Keratinocyte (primary cell): ENCODE measurements around the gene FRRS1L. TPM values are rescaled to one million over a fixed set of nuclear protein-coding genes. Genes with fewer than 3 reads are reported as not detected.
A peak's percentile ranks its signal among the peaks of the same experiment; 100 is the strongest.

Source experiments
- DNase-seq: peaks from one replicate; pipeline ENCODE4 v3.0.0-alpha.2; 2011; ENCODE audit warnings: low read depth, missing footprints, low spot score
- FAIRE-seq: peaks from 2 replicates; lab custom pipeline; 2011; peaks lifted over from hg19 to GRCh38; lab: Jason Lieb, UNC
- H2AFZ ChIP-seq: 2 replicates; pipeline ENCODE4 v1.6.0; 2012; ENCODE audit warnings: low read length, control low read depth, inconsistent platforms; ENCODE audit not compliant: control insufficient read depth
- H3K27ac ChIP-seq: 2 replicates; pipeline ENCODE4 v1.5.1; 2011; ENCODE audit warnings: low read length; ENCODE audit not compliant: control insufficient read depth, insufficient read depth
- H3K27me3 ChIP-seq: 3 replicates; pipeline ENCODE4 v1.6.0; 2011; ENCODE audit warnings: low read length; ENCODE audit not compliant: control insufficient read depth, insufficient read depth; ENCODE audit errors: extremely low read depth
- H3K36me3 ChIP-seq, 2 experiments: 2 replicates in 1 of 2; 3 replicates in 1 of 2; pipeline ENCODE4 v1.5.1; 2011; ENCODE audit warnings: low read length in 2 of 2, mild to moderate bottlenecking in 1 of 2; ENCODE audit not compliant: control insufficient read depth in 2 of 2, insufficient read depth in 2 of 2; ENCODE audit errors: extremely low read depth in 1 of 2
- H3K4me1 ChIP-seq: 3 replicates; pipeline ENCODE4 v1.5.1; 2011; ENCODE audit warnings: low read length; ENCODE audit not compliant: control insufficient read depth, insufficient read depth; ENCODE audit errors: extremely low read depth
- H3K4me2 ChIP-seq: 3 replicates; pipeline ENCODE4 v1.6.0; 2011; ENCODE audit warnings: low read depth, low read length; ENCODE audit not compliant: control insufficient read depth, insufficient read depth; ENCODE audit errors: extremely low read depth
- H3K4me3 ChIP-seq, 3 experiments: fragments of 200-600 bp in 1 of 3; sonication (generic) in 1 of 3; 2 replicates in 2 of 3; 3 replicates in 1 of 3; pipeline ENCODE4 v1.5.1; 2011 to 2016; ENCODE audit warnings: low read length in 3 of 3, mild to moderate bottlenecking in 3 of 3, control low read depth in 2 of 3, inconsistent platforms in 1 of 3, low read depth in 1 of 3, mixed read lengths in 1 of 3, mixed run types in 1 of 3, moderate library complexity in 1 of 3; ENCODE audit not compliant: control insufficient read depth in 2 of 3, insufficient read depth in 2 of 3; ENCODE audit errors: extremely low read depth in 1 of 3
- H3K79me2 ChIP-seq: 2 replicates; pipeline ENCODE4 v1.6.0; 2012; ENCODE audit warnings: low read length; ENCODE audit not compliant: control insufficient read depth, insufficient read depth
- H3K9ac ChIP-seq: 3 replicates; pipeline ENCODE4 v1.6.0; 2011; ENCODE audit warnings: low read length; ENCODE audit not compliant: control insufficient read depth, insufficient read depth; ENCODE audit errors: extremely low read depth
- H3K9me1 ChIP-seq: 3 replicates; pipeline ENCODE4 v1.6.0; 2011; ENCODE audit warnings: low read length; ENCODE audit not compliant: control insufficient read depth, insufficient read depth; ENCODE audit errors: extremely low read depth
- H3K9me3 ChIP-seq: 2 replicates; pipeline ENCODE4 v1.5.1; 2012; ENCODE audit warnings: low read depth, low read length; ENCODE audit not compliant: control insufficient read depth
- H4K20me1 ChIP-seq: 3 replicates; pipeline ENCODE4 v1.6.0; 2011; ENCODE audit warnings: low read length; ENCODE audit not compliant: control insufficient read depth, insufficient read depth; ENCODE audit errors: extremely low read depth
- CTCF ChIP-seq, 3 experiments: IDR thresholded peaks in 1 of 3; conservative IDR thresholded peaks in 1 of 3; optimal IDR thresholded peaks in 1 of 3; 2 replicates in 2 of 3; 3 replicates in 1 of 3; pipeline versions ENCODE3 to v1.5.1; 2011; ENCODE audit warnings: low read length in 3 of 3, mild to moderate bottlenecking in 3 of 3, moderate library complexity in 2 of 3, control low read depth in 1 of 3, inconsistent platforms in 1 of 3; ENCODE audit not compliant: insufficient read depth in 2 of 3; ENCODE audit errors: extremely low read depth in 1 of 3
- EZH2 ChIP-seq: IDR thresholded peaks from one replicate; pipeline ENCODE4 v1.6.1; 2012; ENCODE audit warnings: inconsistent platforms, mild to moderate bottlenecking, low read length, moderate library complexity
- dilution Hi-C: fragments of 300-500 bp; cut with MboI; formaldehyde crosslinking; loops from one replicate; pipeline ENCODE4 v1.7.0; 2020; ENCODE audit warnings: low sequenced_read_pairs; ENCODE audit not compliant: extremely low pct_ligation_motif_present
- polyA plus RNA-seq, 5 experiments: library from polyadenylated mRNA; depleted of rRNA in 3 of 5; stranded (reverse) in 3 of 5; stranded (forward) in 1 of 5; unstranded in 1 of 5; fragments of >200 nt; gene quantifications; 1 replicate in 1 of 5; 2 replicates in 3 of 5; 3 replicates in 1 of 5; pipeline versions ENCODE4 v1.2.1 to v1.2.3, GENCODE V29; 2011 to 2012; ENCODE audit warnings: missing spikeins in 2 of 5, low read depth in 1 of 5, low replicate concordance in 1 of 5

Gene FRRS1L
- polyA plus RNA-seq, 1 donor (not counting 4 experiments of a cell fraction or from before 2014, with no cell fraction given) = not detected

GRCh38 chr9:109101202-109101595 is 65.8 kb downstream of the FRRS1L start:
- Histone ChIP-seq H3K4me1 (peaks cover 37% of the 10 kb centered on the region), H3K79me2 (peaks cover 85% of the 10 kb centered on the region), H3K27me3 (no peaks in the 10 kb centered on the region), H4K20me1 (peaks cover 2% of the 10 kb centered on the region), H3K36me3 (peaks cover 4 to 7% of the 10 kb centered on the region in 2 experiments), H3K4me2 (peak overlapping the region; percentile 94), H3K9me3 (no peaks in the 10 kb centered on the region), H2AFZ (no peak overlapping the region), H3K9me1 (peaks cover 3% of the 10 kb centered on the region), H3K4me3 (peak overlapping the region in 1 of 3 experiments; percentile 50), H3K9ac (peak overlapping the region; percentile 70), H3K27ac (peak overlapping the region; percentile 97)
- FAIRE-seq (no peak), DNase-seq (no peak)
- dilution Hi-C loops = no loop called here
- TF ChIP-seq CTCF (optimal IDR thresholded peaks at IDR 0.05 in 1 of 3, IDR thresholded peaks at IDR 0.05 in 1 of 3, conservative IDR thresholded peaks at IDR 0.05 in 1 of 3; ENCODE audit: extremely low read depth in 1 of 3, insufficient read depth in 2 of 3, low read length in 3 of 3) (no peak), EZH2 (no peak)

- no peak for FAIRE-seq
- peaks cover 37% of the 10 kb centered on the region for H3K4me1 ChIP-seq
- dilution Hi-C loops = no loop called here
These were observed 66.4 kb downstream of the FRRS1L start for GRCh38 chr9:109100543-109101201.

More at GRCh38 chr9:109100543-109101201, 66.4 kb downstream of the FRRS1L start:
- peak overlapping the region; percentile 70 for H3K9ac ChIP-seq
- peaks cover 3% of the 10 kb centered on the region for H3K9me1 ChIP-seq
- peak overlapping the region; percentile 97 for H3K27ac ChIP-seq
- H2AFZ ChIP-seq = no peak overlapping the region
- no peaks in the 10 kb centered on the region for H3K9me3 ChIP-seq
- H3K36me3 ChIP-seq = peaks cover 4 to 7% of the 10 kb centered on the region in 2 experiments
- DNase-seq = no peak
- H3K79me2 ChIP-seq = peaks cover 86% of the 10 kb centered on the region
- no peaks in the 10 kb centered on the region for H3K27me3 ChIP-seq
- H3K4me3 ChIP-seq = no peak overlapping the region
- H3K4me2 ChIP-seq = no peak overlapping the region
- TF ChIP-seq EZH2 = no peak
- TF ChIP-seq CTCF (optimal IDR thresholded peaks at IDR 0.05 in 1 of 3, IDR thresholded peaks at IDR 0.05 in 1 of 3, conservative IDR thresholded peaks at IDR 0.05 in 1 of 3; ENCODE audit: extremely low read depth in 1 of 3, insufficient read depth in 2 of 3, low read length in 3 of 3) = no peak
- H4K20me1 ChIP-seq = peaks cover 2% of the 10 kb centered on the region
